SK-N-SH (cell line): ENCODE data around the gene ITCH. TPM values are rescaled to one million over a fixed set of nuclear protein-coding genes. Genes with fewer than 3 reads are reported as not detected.

Experiments used
- CTCF ChIA-PET: fragments of 300-600, 350-600 bp; formaldehyde crosslinking; extraction: SDS; loops from one replicate; lab custom pipeline; 2021; lab: Yijun Ruan, JAX
- POLR2A ChIA-PET: fragments of 350-600 bp; sonication (Branson Sonifier 250); formaldehyde crosslinking; extraction: SDS; loops from one replicate; lab custom pipeline; 2020; ENCODE audit warnings: antibody characterized with exemption, inconsistent platforms; lab: Yijun Ruan, JAX
- DNase-seq: peaks from one replicate; pipeline ENCODE4 v3.0.0; 2012
- H2AFZ ChIP-seq: fragments of 200-600 bp; sonication (generic); 2 replicates; pipeline ENCODE4 v1.8.1; 2016; ENCODE audit warnings: antibody characterized with exemption, mild to moderate bottlenecking, low read depth
- H3F3A ChIP-seq: fragments of 200-600 bp; sonication (generic); replicated peaks from 2 replicates; pipeline ENCODE3; 2016; ENCODE audit warnings: antibody characterized with exemption, mild to moderate bottlenecking; ENCODE audit not compliant: insufficient read depth
- H3K27ac ChIP-seq, 2 experiments: fragments of 200-500 bp in 1 of 2; fragments of 200-600 bp in 1 of 2; sonication (Bioruptor generic) in 1 of 2; sonication (generic), shearing (Covaris generic) in 1 of 2; 2 replicates each; pipeline versions ENCODE4 v1.5.1 to v1.6.1; 2014 to 2016; ENCODE audit warnings: low read depth in 2 of 2, inconsistent platforms in 1 of 2, low read length in 1 of 2, mild to moderate bottlenecking in 1 of 2, mixed read lengths in 1 of 2
- H3K27me3 ChIP-seq: fragments of 200-600 bp; sonication (generic), shearing (Covaris generic); 2 replicates; pipeline ENCODE4 v1.6.1; 2016; ENCODE audit warnings: mixed run types; ENCODE audit not compliant: insufficient read depth
- H3K36me3 ChIP-seq, 2 experiments: fragments of 200-500 bp in 1 of 2; fragments of 200-600 bp in 1 of 2; sonication (Bioruptor generic) in 1 of 2; sonication (generic) in 1 of 2; replicated peaks in 1 of 2; 2 replicates each; pipeline versions ENCODE3 to v1.5.1; 2014 to 2016; ENCODE audit warnings: low read length in 1 of 2, mild to moderate bottlenecking in 1 of 2; ENCODE audit not compliant: insufficient read depth in 2 of 2, control insufficient read depth in 1 of 2
- H3K4me1 ChIP-seq, 2 experiments: fragments of 200-500 bp in 1 of 2; fragments of 200-600 bp in 1 of 2; sonication (Bioruptor generic) in 1 of 2; sonication (generic), shearing (Covaris generic) in 1 of 2; 2 replicates each; pipeline versions ENCODE4 v1.5.1 to v1.6.1; 2014 to 2016; ENCODE audit warnings: low read depth in 1 of 2, low read length in 1 of 2, mixed run types in 1 of 2; ENCODE audit not compliant: insufficient read depth in 2 of 2, control insufficient read depth in 1 of 2
- H3K4me2 ChIP-seq: fragments of 200-600 bp; sonication (generic), shearing (Covaris generic); 2 replicates; pipeline ENCODE4 v1.6.1; 2017; ENCODE audit warnings: mixed run types
- H3K4me3 ChIP-seq, 2 experiments: fragments of 200-500 bp in 1 of 2; fragments of 200-600 bp in 1 of 2; sonication (Bioruptor generic) in 1 of 2; sonication (generic), shearing (Covaris generic) in 1 of 2; 2 replicates each; pipeline versions ENCODE4 v1.5.1 to v1.8.1; 2014 to 2016; ENCODE audit warnings: low read depth in 2 of 2, inconsistent platforms in 1 of 2, low read length in 1 of 2, mild to moderate bottlenecking in 1 of 2, mixed read lengths in 1 of 2, moderate library complexity in 1 of 2
- H3K79me2 ChIP-seq: fragments of 200-600 bp; sonication (generic); 2 replicates; pipeline ENCODE4 v1.8.1; 2017; ENCODE audit warnings: mild to moderate bottlenecking; ENCODE audit not compliant: insufficient read depth
- H3K9ac ChIP-seq: fragments of 200-600 bp; sonication (generic); 2 replicates; pipeline ENCODE4 v1.6.1; 2017; ENCODE audit warnings: mixed run types
- H3K9me2 ChIP-seq: fragments of 200-600 bp; sonication (generic); 2 replicates; pipeline ENCODE4 v1.6.1; 2017; ENCODE audit warnings: mixed run types
- H3K9me3 ChIP-seq: fragments of 200-600 bp; sonication (generic); 2 replicates; pipeline ENCODE4 v1.6.1; 2017; ENCODE audit warnings: mixed run types, mild to moderate bottlenecking, moderate library complexity
- H4K20me1 ChIP-seq: fragments of 200-600 bp; sonication (generic); 2 replicates; pipeline ENCODE4 v1.6.1; 2017; ENCODE audit warnings: mild to moderate bottlenecking, mixed run types; ENCODE audit not compliant: insufficient read depth
- CHD2 ChIP-seq: fragments of 150-350 bp; IDR thresholded peaks from 2 replicates; pipeline ENCODE4 v1.6.1; 2018; ENCODE audit warnings: low read length; ENCODE audit not compliant: partially characterized antibody
- EZH2phosphoT487 ChIP-seq: fragments of 200-600 bp; sonication (generic); IDR thresholded peaks from 2 replicates; pipeline ENCODE4 v1.6.1; 2017; ENCODE audit warnings: low read depth, mixed run types, mild to moderate bottlenecking, antibody characterized with exemption, moderate library complexity, borderline replicate concordance
- FOXJ3 ChIP-seq: sonication (generic); formaldehyde crosslinking; IDR thresholded peaks from 2 replicates; pipeline ENCODE4 v1.5.1; 2020; ENCODE audit warnings: mild to moderate bottlenecking, missing genetic modification reagents
- FOXM1 ChIP-seq: IDR thresholded peaks from 2 replicates; pipeline ENCODE4 v1.4.0; 2012; ENCODE audit warnings: low read depth, mild to moderate bottlenecking
- GATA2 ChIP-seq: sonication (generic); formaldehyde crosslinking; IDR thresholded peaks from 2 replicates; pipeline ENCODE4 v1.5.0; 2020; ENCODE audit warnings: mild to moderate bottlenecking, missing genetic modification reagents
- JUND ChIP-seq: IDR thresholded peaks from 2 replicates; pipeline ENCODE4 v1.4.0; 2012
- MEF2A ChIP-seq: IDR thresholded peaks from 2 replicates; pipeline ENCODE4 v1.4.0; 2012; ENCODE audit warnings: low read depth, borderline replicate concordance
- NFIC ChIP-seq: IDR thresholded peaks from 2 replicates; pipeline ENCODE4 v1.4.0; 2012; ENCODE audit warnings: borderline replicate concordance
- NRF1 ChIP-seq: IDR thresholded peaks from 2 replicates; pipeline ENCODE4 v1.6.1; 2012; ENCODE audit warnings: low read depth, mild to moderate bottlenecking, low read length
- RAD21 ChIP-seq: IDR thresholded peaks from 2 replicates; pipeline ENCODE4 v1.6.1; 2012; ENCODE audit warnings: mild to moderate bottlenecking, low read length
- RCOR1 ChIP-seq: fragments of 150-350 bp; IDR thresholded peaks from 2 replicates; pipeline ENCODE4 v1.6.1; 2017; ENCODE audit warnings: antibody characterized with exemption, low read length
- SMC3 ChIP-seq: IDR thresholded peaks from 2 replicates; pipeline ENCODE4 v1.6.1; 2012; ENCODE audit warnings: low read depth, low read length, improper control_type of control experiment
- TCF12 ChIP-seq: IDR thresholded peaks from 2 replicates; pipeline ENCODE4 v1.4.0; 2012
- YY1 ChIP-seq: IDR thresholded peaks from 2 replicates; pipeline ENCODE4 v1.4.0; 2012; ENCODE audit warnings: low read depth, mild to moderate bottlenecking
- WGBS: methylation state at CpG from one replicate; pipeline ENCODE4 v1.1.6; 2017; ENCODE audit warnings: low lambda C conversion rate; 5-methylcytosine and 5-hydroxymethylcytosine counted together
- polyA plus RNA-seq, 3 experiments: library from polyadenylated mRNA; depleted of rRNA; stranded (reverse); fragments of >200 nt; gene quantifications; 2 replicates each; pipeline ENCODE4 v1.2.3, GENCODE V29; 2012
- TF ChIP-seq, protein P1 (sequence below): fragments of 150-350 bp; IDR thresholded peaks from 2 replicates; pipeline ENCODE4 v1.6.1; 2017; ENCODE audit warnings: antibody characterized with exemption, low read length, low read depth, borderline replicate concordance
- TF ChIP-seq, protein P2 (sequence below): IDR thresholded peaks from 2 replicates; pipeline ENCODE4 v1.4.0; 2012; ENCODE audit warnings: low read depth, borderline replicate concordance
- TF ChIP-seq, protein P3 (sequence below): fragments of 200-600 bp; sonication (generic); IDR thresholded peaks from 2 replicates; pipeline ENCODE4 v1.6.1; 2017; ENCODE audit warnings: antibody characterized with exemption, mild to moderate bottlenecking, moderate library complexity
- TF ChIP-seq, protein P4 (sequence below): IDR thresholded peaks from 2 replicates; pipeline ENCODE4 v1.4.0; 2012; ENCODE audit warnings: low read depth, borderline replicate concordance
- TF ChIP-seq, protein P5 (sequence below): IDR thresholded peaks from 2 replicates; pipeline ENCODE4 v1.4.0; 2012; ENCODE audit warnings: low read depth

The ITCH gene
- polyA plus RNA-seq, 1 of the 3 experiments (the other 2 are of a cell fraction), result 3.8 TPM

DNA sequence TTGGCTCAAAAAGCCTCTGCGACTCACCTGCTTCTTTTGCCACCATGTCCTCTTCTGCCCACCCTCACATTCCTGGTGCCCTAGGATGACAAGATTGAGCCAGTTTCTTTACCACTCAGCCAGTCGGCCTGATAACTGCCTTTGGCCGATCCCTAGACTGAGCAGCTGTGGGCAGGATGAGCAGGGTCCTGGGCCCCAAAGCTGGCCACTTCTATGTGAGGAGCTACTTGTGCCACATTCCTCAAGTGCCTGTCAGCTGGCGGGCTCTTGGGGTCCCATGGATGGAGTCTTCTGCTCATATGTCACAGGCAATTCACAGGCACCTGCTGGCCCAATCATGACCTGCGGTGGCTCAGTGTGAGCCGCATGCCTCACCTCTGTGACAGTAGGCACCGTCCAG, 169.7 kb downstream of the ITCH start:
- 93% methylated on average over 7 of the region's 7 CpGs for WGBS

More for the DNA sequence above, 169.7 kb downstream of the ITCH start:
- Histone ChIP-seq H3K27ac (no peak overlapping the region), H3K4me3 (no peak overlapping the region), H3K36me3 (peaks cover 56 to 84% of the 10 kb centered on the region in 2 experiments), H3K4me1 (no peaks in the 10 kb centered on the region; a peak in 1 of 4 replicates), H3K9ac (no peak overlapping the region), H2AFZ (no peak overlapping the region), H4K20me1 (peaks cover 32% of the 10 kb centered on the region), H3K79me2 (peaks cover 37% of the 10 kb centered on the region), H3K4me2 (no peak overlapping the region), H3K9me2 (no peaks in the 10 kb centered on the region), H3K9me3 (no peaks in the 10 kb centered on the region), H3F3A (no peaks in the 10 kb centered on the region), H3K27me3 (no peaks in the 10 kb centered on the region)
- ChIA-PET POLR2A (no interaction called here), CTCF (interaction anchor here (1.0 to 1.2 kb wide), 4 partner anchors 10 to 382 kb away, joined by 3 to 5 read pairs (median 4); no protein-coding TSS in a partner anchor)
- no peak for DNase-seq
- TF ChIP-seq, protein P1, sequence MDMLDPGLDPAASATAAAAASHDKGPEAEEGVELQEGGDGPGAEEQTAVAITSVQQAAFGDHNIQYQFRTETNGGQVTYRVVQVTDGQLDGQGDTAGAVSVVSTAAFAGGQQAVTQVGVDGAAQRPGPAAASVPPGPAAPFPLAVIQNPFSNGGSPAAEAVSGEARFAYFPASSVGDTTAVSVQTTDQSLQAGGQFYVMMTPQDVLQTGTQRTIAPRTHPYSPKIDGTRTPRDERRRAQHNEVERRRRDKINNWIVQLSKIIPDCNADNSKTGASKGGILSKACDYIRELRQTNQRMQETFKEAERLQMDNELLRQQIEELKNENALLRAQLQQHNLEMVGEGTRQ, result no peak
- TF ChIP-seq FOXJ3, result no peak
- TF ChIP-seq YY1, result no peak
- TF ChIP-seq FOXM1, result no peak
- TF ChIP-seq RCOR1, result no peak
- TF ChIP-seq, protein P2, sequence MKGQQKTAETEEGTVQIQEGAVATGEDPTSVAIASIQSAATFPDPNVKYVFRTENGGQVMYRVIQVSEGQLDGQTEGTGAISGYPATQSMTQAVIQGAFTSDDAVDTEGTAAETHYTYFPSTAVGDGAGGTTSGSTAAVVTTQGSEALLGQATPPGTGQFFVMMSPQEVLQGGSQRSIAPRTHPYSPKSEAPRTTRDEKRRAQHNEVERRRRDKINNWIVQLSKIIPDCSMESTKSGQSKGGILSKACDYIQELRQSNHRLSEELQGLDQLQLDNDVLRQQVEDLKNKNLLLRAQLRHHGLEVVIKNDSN, result no peak
- TF ChIP-seq, protein P3, sequence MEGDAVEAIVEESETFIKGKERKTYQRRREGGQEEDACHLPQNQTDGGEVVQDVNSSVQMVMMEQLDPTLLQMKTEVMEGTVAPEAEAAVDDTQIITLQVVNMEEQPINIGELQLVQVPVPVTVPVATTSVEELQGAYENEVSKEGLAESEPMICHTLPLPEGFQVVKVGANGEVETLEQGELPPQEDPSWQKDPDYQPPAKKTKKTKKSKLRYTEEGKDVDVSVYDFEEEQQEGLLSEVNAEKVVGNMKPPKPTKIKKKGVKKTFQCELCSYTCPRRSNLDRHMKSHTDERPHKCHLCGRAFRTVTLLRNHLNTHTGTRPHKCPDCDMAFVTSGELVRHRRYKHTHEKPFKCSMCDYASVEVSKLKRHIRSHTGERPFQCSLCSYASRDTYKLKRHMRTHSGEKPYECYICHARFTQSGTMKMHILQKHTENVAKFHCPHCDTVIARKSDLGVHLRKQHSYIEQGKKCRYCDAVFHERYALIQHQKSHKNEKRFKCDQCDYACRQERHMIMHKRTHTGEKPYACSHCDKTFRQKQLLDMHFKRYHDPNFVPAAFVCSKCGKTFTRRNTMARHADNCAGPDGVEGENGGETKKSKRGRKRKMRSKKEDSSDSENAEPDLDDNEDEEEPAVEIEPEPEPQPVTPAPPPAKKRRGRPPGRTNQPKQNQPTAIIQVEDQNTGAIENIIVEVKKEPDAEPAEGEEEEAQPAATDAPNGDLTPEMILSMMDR, result no peak
- TF ChIP-seq RAD21, result no peak
- no peak for TF ChIP-seq EZH2phosphoT487
- no peak for TF ChIP-seq NRF1
- no peak for TF ChIP-seq JUND
- TF ChIP-seq NFIC, result no peak
- TF ChIP-seq MEF2A, result no peak
- TF ChIP-seq, protein P4, sequence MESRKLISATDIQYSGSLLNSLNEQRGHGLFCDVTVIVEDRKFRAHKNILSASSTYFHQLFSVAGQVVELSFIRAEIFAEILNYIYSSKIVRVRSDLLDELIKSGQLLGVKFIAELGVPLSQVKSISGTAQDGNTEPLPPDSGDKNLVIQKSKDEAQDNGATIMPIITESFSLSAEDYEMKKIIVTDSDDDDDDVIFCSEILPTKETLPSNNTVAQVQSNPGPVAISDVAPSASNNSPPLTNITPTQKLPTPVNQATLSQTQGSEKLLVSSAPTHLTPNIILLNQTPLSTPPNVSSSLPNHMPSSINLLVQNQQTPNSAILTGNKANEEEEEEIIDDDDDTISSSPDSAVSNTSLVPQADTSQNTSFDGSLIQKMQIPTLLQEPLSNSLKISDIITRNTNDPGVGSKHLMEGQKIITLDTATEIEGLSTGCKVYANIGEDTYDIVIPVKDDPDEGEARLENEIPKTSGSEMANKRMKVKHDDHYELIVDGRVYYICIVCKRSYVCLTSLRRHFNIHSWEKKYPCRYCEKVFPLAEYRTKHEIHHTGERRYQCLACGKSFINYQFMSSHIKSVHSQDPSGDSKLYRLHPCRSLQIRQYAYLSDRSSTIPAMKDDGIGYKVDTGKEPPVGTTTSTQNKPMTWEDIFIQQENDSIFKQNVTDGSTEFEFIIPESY, result no peak
- no peak for TF ChIP-seq SMC3
- TF ChIP-seq GATA2 (CRISPR knock-in tag), result no peak
- no peak for TF ChIP-seq CHD2
- TF ChIP-seq TCF12, result no peak
- TF ChIP-seq, protein P5, sequence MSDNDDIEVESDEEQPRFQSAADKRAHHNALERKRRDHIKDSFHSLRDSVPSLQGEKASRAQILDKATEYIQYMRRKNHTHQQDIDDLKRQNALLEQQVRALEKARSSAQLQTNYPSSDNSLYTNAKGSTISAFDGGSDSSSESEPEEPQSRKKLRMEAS, result no peak
